ENCODE data around the gene APLF.

DNA sequence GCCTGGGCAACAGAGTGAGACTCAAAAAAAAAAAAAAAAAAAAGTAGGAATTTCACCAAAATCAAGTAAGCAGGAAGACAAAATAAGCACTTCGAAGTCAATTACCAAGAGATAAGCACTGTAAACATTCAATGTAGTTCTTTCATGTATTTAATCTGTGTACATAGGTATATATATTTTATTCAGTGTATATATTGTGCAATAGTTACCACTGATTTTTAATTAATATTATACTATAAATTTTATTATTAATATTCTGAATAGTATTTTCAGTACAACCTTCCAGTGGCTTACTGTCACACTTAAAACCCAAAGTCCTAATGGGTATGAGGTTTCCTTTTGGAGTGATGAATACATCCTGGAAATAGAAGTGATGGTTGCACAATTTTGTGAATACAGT lies 9.1 kb downstream of the APLF start:
- TF ChIP-seq CTCF (IDR thresholded peaks at IDR 0.05; ENCODE audit: low read depth, low read length): no peak
- no peak for TF ChIP-seq POLR2A (IDR thresholded peaks at IDR 0.05; ENCODE audit: extremely low read depth, insufficient read length)
- TF ChIP-seq MAX (IDR thresholded peaks at IDR 0.05; ENCODE audit: low read depth, low read length): no peak
